D341Med (cell line): Measurements from ENCODE around the gene GIMD1.
A peak's percentile ranks its signal among the peaks of the same experiment; 100 is the strongest.
"Not testable (repeated sequence)": the region's sequence is repeated elsewhere in the genome, so short reads cannot be mapped to it uniquely, and the experiment has no call there.

ENCODE experiments used
- DNase-seq: peaks from one replicate; pipeline ENCODE4 v3.0.0; 2012; ENCODE audit warnings: low spot score

Gene GIMD1

DNA sequence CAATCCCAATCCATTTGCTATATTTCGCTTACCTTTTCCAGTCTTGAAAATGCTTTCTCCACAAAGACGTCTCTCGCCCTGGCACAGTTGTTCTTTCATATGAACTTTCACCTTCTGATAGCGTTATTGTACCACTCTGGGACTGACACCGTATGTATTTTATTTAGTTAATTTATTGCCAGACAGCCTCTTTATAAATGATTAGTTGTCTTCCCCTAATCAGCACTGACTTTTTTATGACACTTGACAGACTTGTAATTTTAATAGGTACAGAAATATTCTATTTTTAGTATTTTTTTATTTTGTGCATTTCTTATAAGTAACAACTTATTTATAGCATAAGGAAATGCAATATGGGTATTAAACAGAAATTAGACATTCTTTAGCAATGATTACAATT is at the start of gene GIMD1:
Gene GIMD1 (minus strand): TSS at position 101 of the 400 bp plus-strand sequence. CDS start 1,343 bp downstream, outside the sequence.
- DNase-seq = no peak

DNA sequence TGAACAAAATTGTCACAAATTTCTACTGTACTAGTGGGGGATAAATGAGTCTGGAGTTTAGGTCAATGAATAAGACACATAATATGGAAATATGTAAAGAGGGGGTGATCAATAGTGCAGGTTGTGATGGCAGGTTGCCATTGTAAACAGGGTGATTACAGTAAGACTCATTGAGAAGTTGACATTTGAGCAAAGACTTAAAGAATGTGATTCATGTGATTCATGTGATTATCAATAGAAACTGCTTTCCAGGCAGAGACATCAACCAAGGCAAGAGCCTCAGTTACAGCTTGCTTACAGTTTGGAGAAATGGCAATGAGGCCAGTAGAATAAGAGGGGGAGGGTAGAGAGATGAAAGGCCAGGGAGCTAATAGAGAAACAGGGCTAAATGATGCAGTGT is 45.8 kb upstream of the GIMD1 start:
- DNase-seq = no peak

DNA sequence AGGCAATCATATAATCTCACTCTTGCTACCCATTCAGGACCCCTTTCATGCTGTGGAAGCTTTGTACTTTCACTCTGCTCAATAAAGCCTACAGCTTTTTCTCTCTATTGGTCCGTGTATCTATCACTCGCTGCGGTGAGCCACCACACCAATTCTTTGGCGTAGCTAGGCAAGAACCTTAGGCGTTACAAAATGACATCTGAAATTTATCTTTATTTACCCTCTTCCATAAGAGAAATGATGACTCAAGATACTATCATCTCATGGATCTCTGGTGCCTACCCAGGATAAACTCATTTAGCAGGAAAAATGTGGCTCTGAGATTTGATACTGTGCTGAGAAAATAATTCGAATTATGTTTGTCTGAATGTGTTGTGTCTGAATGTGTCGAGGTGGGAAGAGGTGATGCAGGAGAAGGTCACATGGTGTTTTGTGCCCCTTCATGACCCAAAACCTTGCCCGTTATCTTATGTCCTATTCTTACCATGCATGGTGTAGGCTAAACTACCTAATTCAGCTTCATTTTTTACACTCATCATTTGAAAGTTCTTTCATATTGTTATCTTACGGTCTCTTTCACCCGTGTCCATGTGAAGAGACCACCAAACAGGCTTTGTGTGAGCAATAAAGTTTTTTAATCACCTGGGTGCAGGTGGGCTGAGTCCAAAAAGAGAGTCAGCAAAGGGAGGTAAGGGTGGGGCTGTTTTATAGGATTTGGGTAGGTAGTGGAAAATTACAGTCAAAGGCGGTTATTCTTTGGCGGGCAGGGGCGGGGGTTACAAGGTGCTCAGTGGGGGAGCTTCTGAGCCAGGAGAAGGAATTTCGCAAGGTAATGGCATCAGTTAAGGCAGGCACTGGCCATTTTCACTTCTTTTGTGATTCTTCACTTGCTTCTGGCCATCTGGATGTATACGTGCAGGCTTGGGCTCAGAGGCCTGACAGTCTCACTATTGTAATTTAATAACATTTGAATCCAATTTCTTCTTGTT is 41.6 kb upstream of the GIMD1 start:
- no peak for DNase-seq

DNA sequence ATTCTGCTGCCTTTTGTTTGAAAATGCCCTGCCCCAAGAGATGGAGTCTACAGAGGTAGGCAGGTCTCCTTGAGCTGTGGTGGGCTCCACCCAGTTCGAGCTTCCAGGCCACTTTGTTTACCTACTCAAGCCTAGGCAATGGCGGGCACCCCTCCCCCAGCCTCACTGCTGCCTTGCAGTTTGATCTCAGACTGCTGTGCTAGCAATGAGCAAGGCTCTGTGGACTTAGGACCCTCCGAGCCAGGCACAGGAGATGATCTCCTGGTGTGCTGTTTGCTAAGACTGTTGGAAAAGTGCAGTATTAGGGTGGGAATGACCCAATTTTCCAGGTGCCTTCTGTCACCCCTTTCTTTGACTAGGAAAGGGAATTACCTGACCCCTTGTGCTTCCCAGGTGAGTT is 39.4 kb upstream of the GIMD1 start:
- DNase-seq = not testable (repeated sequence)

DNA sequence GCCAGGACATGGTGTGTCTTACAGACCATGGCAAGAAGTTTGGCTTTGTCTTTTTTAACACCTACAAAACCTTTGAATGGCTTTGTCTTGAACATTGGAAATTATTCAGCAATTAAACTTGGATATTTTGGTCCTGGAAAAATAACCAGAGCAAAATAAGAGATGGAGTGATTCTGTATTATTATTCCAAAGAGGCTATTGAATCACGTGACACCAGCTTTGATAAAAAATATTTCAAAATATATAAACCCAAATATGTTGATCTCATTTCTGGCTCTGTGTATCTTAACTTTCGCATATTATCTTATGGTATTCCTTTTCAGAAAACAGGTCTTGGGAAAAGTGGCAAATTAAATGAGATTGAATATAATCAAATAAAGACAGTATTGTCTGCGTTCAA is 32.6 kb upstream of the GIMD1 start:
- no peak for DNase-seq

DNA sequence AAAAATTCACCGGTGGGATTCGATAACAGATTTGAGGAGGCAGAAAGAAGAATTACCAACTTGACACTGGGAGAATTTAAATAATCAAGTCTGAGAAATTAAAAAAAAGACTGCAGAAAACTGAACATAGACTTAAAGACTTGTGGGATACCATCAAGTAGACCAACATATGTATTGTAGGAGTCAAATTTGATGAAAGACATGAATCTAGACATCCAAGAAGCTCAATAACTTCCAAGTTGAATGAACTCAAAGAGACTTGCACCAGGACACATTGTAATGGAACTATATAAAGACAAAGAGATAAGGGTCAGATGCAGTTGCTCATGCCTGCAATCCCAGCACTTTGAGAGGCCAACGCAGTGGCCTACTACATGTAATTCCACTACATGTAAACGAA is 30.3 kb upstream of the GIMD1 start:
- not testable (repeated sequence) for DNase-seq

DNA sequence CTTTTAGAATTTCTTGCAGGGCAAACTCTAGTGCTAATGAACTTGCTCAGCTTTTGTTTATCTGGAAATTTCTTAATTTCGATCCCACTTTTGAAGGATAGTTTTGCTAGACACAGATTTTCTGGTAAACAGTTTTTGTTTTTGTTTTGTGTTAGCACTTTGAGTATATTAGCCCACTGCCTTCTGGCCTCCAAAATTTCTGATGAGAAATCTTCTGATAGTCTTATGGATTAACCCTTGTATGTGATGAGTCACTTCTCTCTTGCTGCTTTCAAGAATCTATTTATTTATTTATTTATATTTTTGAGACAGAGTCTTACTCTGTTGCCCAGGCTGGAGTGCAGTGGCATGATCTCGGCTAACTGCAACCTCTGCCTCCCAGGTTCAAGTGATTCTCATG is 27.0 kb upstream of the GIMD1 start:
- DNase-seq = no peak

DNA sequence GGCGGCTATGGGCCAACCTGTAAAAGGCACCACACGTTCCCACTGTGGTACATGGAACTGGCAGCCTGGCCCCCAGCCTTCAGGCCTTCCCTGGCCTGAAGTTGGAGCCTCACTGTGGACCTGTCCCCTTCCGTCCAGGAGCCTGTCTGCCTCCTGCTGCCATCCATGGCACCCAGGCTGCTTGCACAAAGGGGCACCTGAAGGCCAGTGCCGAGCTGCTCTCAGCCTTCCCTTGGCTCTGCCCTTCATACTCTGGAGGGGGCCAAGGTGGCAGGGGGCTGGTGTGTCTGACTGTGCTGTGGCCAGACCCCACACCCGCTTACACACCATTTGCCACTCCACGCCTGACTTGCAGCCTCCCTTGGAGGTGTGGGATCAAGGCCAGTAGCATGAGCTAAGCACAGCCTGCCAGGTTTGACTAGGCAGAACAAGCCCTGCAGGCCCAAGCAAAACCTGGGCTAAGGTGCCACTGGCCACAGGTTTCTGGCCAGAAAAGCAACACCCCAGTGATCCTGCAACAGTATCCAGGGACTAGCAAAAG is 17.3 kb upstream of the GIMD1 start:
- DNase-seq = no peak

DNA sequence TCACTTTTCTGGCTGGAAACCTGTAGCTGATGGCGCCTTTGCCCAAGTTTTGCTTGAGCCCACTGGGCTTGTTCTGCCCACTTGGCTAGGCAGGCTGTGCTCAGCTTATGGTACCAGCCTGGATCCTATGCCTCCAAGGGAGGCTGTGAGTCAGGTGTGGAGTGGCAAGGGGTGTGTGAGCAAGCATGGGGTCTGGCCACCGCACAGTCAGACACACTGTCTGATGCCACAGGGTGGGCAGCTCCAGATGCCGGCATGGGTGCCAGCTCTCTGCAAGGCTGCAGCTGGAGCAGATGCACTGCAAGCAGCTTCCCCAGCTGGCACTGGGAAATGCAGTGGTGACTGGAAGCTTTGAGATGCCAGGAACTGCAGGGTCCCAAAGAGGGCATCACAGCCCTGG is 16.3 kb upstream of the GIMD1 start:
- DNase-seq = no peak

DNA sequence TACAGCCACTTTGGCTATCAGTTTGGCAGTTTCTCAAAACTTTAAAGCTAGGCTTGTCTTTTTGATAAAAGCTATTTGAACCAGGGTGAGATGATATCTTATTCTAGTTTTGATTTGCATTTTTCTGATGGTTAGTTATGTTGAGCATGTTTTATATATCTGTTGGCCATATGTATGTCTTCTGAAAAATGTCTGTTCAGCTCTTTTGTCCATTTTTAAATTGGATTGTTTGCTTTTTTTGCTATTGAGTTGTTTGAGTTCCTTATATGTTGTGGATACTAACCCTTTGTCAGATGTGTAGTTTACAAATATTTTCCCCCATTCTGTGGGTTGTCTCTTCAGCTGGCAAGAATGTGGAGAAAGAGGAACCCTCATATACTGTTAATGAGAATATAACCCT is 11.6 kb upstream of the GIMD1 start:
- DNase-seq = no peak

DNA sequence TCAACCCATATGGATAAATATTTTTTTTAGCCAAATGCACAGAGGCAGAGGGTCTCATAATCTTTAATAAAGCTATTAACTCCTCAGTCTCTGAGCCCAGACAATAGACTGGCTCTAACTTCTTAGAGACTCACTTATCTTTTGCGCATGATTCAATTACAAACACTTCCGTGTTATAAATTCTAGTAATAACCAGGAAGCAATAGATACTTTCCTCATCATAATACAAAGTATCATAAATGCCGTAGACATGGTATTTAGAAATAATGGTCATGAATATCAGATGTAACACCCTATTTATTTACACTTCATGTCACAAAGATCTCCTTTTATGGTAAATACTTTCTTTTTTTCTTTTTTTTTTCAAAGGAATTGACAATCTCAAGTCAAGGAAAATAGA is 4.4 kb upstream of the GIMD1 start:
- no peak for DNase-seq

DNA sequence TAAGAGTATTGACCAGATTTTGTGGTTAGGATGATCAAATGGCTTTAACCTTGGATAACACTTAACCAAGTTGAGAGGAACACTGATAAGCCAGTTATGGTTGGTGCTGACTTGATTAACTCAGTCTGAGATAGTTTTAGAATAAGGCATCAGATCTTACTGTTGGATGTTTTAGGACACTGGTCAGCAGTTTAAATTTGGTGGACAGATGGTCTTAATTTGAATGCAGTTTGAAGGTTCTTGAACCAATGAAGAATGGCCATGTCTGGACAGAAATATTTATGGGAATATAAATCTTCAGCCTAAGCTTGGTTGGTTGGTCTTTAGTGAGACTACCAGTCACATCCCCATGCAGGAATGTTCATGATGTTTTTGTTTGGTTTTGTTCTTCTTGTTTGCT is 2.6 kb upstream of the GIMD1 start:
- no peak for DNase-seq

DNA sequence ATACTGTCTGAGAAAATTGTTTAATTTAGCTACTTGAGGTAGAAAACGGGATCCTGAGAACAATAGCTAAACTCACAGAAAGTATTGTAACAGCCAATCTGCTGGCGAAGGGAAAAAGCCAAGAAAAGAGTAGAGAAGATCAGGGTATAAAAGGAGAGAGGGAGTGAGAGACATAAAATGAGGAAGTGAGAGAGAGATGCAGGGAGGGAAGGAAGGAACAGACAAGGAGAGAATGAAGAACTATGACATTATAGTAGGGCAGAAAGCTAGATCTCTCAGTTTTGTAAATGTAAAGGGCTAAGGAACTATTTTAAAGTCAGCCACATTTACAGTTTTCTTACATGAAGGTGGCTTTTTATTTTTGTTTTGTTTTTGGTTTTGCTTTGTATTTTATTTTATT is 1.6 kb upstream of the GIMD1 start:
- DNase-seq = no peak

DNA sequence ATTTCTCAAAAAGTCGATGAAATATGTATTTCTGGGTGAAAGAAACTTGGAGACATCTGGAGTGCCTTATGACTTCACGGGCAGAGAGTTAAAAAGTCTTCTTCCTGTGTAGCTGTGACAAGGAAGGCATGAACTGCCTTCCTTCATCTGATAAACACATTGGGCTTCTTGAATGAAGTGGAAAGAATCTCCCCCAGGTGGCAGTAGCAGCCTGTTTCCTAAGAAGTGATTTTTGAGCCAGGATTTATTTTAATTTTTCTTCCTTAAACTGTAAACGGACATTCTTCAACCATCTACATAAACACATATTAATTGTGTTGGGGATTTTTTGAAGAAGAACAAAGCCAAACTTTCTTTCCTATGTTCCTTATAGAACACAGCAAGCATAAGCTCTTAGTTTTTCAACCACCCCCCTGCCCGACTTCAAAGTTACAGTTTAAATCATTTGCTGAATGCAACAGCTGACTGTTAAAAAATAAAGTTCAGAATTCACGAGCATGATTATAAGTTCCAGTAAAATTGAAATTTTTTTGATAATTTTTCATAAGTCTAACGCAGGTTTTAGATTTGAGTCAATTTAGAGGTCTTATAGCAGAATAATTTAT is 980 bp upstream of the GIMD1 start:
- DNase-seq = peak; percentile 51

DNA sequence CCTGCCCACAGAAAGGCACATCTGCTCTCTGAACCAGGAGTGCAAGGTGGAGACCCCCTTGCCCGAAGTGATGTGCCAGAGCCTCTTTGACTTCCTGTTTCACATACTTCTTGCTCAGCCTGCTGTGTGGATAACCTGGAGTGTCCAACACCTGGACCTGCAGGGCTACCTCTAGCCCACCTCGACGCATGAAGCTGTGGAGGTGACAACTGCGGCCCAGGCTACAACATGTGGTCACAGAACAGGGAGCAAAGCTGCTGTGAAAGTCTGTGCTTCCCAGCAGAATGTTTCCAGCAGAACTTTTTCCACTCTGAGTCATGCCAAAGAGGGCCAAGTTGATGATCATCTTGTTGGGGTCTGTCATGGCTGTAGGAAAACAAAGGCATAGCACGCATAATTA is 1.5 kb downstream of the GIMD1 start:
- DNase-seq = no peak

DNA sequence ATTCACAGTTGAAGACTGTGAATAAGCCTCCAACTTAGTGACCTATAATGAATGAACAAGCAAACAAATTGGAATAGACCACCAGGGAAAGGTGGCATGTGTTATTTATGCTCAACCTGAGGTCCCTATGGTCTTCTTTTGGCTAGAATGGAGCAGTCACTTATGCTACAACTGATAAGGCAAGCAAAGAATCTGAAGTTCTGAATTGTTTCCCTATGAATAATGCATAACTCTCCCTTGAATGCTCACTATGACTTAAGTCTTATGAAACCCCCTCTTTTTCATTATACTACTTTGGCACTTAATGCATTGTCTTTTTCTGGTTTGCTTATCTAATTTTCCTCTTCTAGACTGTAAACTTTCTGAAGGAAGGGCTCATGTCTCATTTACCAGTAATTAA is 2.6 kb downstream of the GIMD1 start:
- no peak for DNase-seq

DNA sequence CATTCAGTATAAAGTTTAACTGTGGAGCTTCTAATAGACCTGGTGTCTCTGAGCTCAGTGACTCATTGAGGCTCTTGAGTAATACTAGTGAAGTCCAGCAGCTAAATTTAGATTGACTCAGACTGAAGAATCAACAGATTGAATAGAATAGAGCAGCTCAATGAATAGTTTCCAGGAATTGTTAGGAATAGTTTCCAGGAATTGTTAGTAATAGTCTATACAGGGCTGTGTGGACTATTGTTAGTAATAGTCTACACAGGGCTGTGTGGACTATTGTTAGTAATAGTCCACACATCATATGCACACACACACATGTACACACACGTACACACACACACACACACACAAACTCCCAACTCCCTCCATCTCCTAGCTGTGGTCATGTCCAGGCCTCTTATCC is 3.0 kb downstream of the GIMD1 start:
- DNase-seq = no peak

DNA sequence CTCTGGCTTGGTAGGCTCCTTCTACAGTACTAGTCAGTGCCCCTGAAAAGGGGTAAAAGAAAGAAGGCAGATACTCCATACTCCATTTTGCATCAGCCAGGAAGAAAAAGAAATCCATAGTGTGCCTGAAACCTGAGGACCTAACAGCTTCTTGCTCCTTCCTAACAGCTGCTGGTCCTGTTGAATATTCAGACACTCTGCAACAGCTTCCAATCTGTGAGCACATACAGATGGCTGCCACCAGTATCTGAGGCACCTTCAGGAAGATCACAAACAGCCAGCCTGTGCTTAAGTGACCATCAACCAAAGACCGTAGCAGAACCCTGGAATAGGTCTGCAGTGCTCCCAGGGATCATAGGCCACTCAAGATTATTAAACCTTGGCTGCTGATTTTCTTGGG is 4.3 kb downstream of the GIMD1 start:
- DNase-seq = no peak

DNA sequence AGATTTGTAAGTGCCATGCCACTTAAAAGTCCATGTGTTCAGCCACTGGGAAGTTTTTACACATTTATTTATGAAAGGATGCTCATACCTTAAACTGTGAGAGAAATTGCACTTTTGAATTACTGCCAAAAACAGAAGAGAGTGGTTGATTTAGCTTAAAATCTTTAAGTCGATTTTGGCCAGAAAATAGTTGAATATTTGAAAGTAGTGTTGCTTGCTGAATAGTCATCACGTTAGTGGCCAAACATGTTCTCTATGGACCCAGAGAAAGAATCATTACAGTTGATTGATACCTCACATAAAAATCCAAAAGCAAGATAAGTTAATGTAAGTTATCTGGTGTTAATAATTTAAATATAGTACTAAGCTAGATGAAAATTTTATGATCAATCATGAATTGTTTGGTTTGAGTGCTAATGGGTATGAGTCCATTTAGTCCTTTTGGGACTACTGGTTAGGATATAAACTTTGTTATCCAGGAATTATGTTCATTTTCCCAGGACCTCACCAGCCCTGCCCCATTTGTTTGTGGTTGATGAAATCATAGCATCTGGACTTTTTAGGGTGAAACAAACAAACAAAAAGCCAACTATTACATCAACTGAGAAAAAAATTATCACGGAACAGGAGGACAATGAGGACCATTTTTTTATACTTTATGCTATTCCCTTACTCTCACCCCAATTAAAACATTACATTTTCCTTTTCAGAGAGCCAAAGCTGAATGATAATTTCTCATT is 6.3 kb downstream of the GIMD1 start:
- no peak for DNase-seq

DNA sequence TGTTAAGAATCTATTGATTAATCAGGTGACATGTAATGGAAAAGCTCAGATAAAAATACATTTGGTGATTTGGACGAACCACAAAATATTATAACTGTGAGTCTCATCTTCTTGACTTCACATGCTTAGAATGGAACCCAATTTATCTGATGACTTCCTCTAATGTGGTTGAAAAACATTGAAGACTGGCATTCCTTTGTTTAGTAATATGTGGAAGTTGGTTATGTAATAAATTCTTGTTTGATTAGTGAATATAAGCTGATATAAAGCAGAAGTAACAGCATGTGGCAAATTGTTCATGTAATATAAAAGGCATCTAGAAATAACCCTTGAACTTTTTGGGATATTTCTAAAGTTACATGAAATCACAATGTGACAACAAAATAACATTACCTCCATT is 9.7 kb downstream of the GIMD1 start:
- no peak for DNase-seq

DNA sequence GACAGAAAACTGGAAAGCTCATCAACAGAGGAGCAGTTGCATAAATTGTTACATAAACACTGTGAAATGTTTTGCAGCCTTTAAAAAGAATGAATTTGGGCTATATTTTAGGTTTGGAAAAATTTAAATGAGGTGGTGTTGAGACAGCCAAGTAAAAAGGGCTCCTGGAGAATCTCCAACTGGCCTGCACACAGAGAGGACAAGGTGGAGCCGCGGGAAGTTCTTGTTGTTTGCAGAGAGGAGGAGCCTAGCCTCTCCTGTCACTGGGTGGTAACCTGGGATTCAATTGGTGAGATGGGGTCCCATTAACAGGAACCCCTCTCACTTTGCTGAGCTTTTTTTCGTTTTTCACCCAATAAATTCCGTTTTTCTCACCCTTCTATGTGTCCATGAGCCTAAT is 13.4 kb downstream of the GIMD1 start:
- no peak for DNase-seq

DNA sequence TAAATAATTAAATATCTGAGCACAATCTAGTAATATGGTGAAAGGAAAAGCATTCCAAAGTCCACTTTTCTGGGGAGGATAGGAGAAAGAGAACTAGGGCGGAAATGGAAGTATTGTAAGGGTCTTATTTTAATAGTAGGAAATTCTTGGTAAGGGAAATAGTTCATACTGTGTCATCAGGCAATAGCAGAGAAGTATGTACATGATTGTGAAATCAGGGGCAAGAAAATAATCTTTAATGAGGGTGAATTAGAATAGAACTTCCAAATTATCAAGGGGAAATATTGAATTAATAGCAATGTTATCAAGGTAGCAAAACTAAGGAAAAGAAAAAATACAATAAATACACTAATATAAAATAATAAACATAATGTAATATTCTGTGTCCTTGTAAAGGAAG is 14.8 kb downstream of the GIMD1 start:
- DNase-seq = no peak

DNA sequence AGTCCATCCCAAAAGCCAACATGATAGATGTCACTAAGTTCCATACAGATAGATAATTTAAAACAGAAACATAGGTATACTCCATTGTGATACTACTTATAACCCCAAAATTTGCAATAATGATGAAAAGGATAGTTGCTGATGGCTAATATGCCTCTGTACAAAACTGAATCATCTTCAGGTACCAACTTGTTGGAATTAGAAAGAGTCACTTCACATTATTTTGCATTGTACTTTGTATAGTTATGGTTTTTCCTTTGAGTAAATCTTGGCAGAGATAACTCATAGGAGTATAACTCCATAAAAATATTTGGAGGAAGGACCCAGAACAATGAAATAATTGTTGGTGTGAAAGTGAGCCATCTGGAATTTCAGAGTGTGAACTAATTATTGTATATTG is 17.6 kb downstream of the GIMD1 start:
- no peak for DNase-seq
